ENCODE data around the gene KLHL12. TPM values are rescaled to one million over a fixed set of nuclear protein-coding genes. Genes with fewer than 3 reads are reported as not detected.

KLHL12 gene
- total and polyA plus RNA-seq, 4 donors = 12.4 to 25.6 (median 22.5) TPM

GRCh38 chr1:202972046-202972445 lies 45.0 kb upstream of the KLHL12 start:
- no peak overlapping the region for H3K9ac ChIP-seq (ENCODE audit: insufficient read depth in 1 of 2, low read length in 2 of 2)
- no peaks in the 10 kb centered on the region for H3K36me3 ChIP-seq (ENCODE audit: control insufficient read depth in 4 of 4, insufficient read depth in 4 of 4, low read length in 4 of 4)
- ATAC-seq (ENCODE audit: insufficient read depth, low FRiP score) (no peak), DNase-seq (no peak)
- no peak overlapping the region for H3K4me3 ChIP-seq
- H3K4me1 ChIP-seq (ENCODE audit: control insufficient read depth in 5 of 5, insufficient read depth in 5 of 5, low read length in 5 of 5) = peaks cover 0 to 13% (median 5%) of the 10 kb centered on the region in 5 donors
- H3K27me3 ChIP-seq (ENCODE audit: control insufficient read depth in 3 of 3, insufficient read depth in 3 of 3, low read length in 2 of 3) = peaks cover 0 to 8% (median 5%) of the 10 kb centered on the region in 3 donors
- no peaks in the 10 kb centered on the region for H3K9me3 ChIP-seq (ENCODE audit: control insufficient read depth in 4 of 4, insufficient read depth in 3 of 4, low read length in 3 of 4)
- WGBS, 2 donors = 68 to 72% methylated on average over 4 of the region's 4 CpGs
- TF ChIP-seq CTCF (IDR thresholded peaks at IDR 0.05; ENCODE audit: control extremely low read depth, extremely low read depth) = no peak
- no peak overlapping the region for H3K27ac ChIP-seq (ENCODE audit: low read depth in 1 of 2, low read length in 1 of 2)

- H3K27ac ChIP-seq (ENCODE audit: low read depth in 1 of 2, low read length in 1 of 2) = peak overlapping the region in 1 of 2 donors; percentile 74
- H3K36me3 ChIP-seq (ENCODE audit: control insufficient read depth in 4 of 4, insufficient read depth in 4 of 4, low read length in 4 of 4) = peaks cover 0 to 3% (median 0%) of the 10 kb centered on the region in 4 donors
- peak; percentile 45 to 78 (median 67) for DNase-seq
- ATAC-seq (ENCODE audit: insufficient read depth, low FRiP score) = peak; percentile 46
- peaks cover 0 to 19% (median 13%) of the 10 kb centered on the region in 5 donors for H3K4me1 ChIP-seq (ENCODE audit: control insufficient read depth in 5 of 5, insufficient read depth in 5 of 5, low read length in 5 of 5)
- WGBS, 2 donors = 14 to 28% methylated on average over 5 of the region's 5 CpGs
- peaks cover 0 to 3% (median 0%) of the 10 kb centered on the region in 3 donors for H3K27me3 ChIP-seq (ENCODE audit: control insufficient read depth in 3 of 3, insufficient read depth in 3 of 3, low read length in 2 of 3)
- H3K9me3 ChIP-seq (ENCODE audit: control insufficient read depth in 4 of 4, insufficient read depth in 3 of 4, low read length in 3 of 4) = no peaks in the 10 kb centered on the region
- peak overlapping the region in 1 of 2 donors; percentile 50 for H3K9ac ChIP-seq (ENCODE audit: insufficient read depth in 1 of 2, low read length in 2 of 2)
- H3K4me3 ChIP-seq = no peak overlapping the region
- peak; percentile 32 for TF ChIP-seq CTCF (IDR thresholded peaks at IDR 0.05; ENCODE audit: control extremely low read depth, extremely low read depth)
These were observed 41.9 kb upstream of the KLHL12 start for GRCh38 chr1:202968895-202969295.

GRCh38 chr1:202968351-202968750 lies 41.3 kb upstream of the KLHL12 start:
- ATAC-seq (ENCODE audit: insufficient read depth, low FRiP score) (no peak), DNase-seq (no peak)
- peaks cover 0 to 3% (median 0%) of the 10 kb centered on the region in 3 donors for H3K27me3 ChIP-seq (ENCODE audit: control insufficient read depth in 3 of 3, insufficient read depth in 3 of 3, low read length in 2 of 3)
- no peak for TF ChIP-seq CTCF (IDR thresholded peaks at IDR 0.05; ENCODE audit: control extremely low read depth, extremely low read depth)
- no peaks in the 10 kb centered on the region for H3K9me3 ChIP-seq (ENCODE audit: control insufficient read depth in 4 of 4, insufficient read depth in 3 of 4, low read length in 3 of 4)
- no peak overlapping the region for H3K4me3 ChIP-seq
- H3K36me3 ChIP-seq (ENCODE audit: control insufficient read depth in 4 of 4, insufficient read depth in 4 of 4, low read length in 4 of 4) = peaks cover 0 to 7% (median 0%) of the 10 kb centered on the region in 4 donors
- peaks cover 0 to 19% (median 13%) of the 10 kb centered on the region in 5 donors for H3K4me1 ChIP-seq (ENCODE audit: control insufficient read depth in 5 of 5, insufficient read depth in 5 of 5, low read length in 5 of 5)
- H3K9ac ChIP-seq (ENCODE audit: insufficient read depth in 1 of 2, low read length in 2 of 2) = peak overlapping the region in 1 of 2 donors; percentile 46
- peak overlapping the region in 1 of 2 donors; percentile 74 for H3K27ac ChIP-seq (ENCODE audit: low read depth in 1 of 2, low read length in 1 of 2)
- 34 to 49% methylated on average over 3 of the region's 3 CpGs for WGBS, 2 donors
